SK-N-SH (cell line): ENCODE data around the gene BMP2K. TPM values are rescaled to one million over a fixed set of nuclear protein-coding genes. Genes with fewer than 3 reads are reported as not detected.

ENCODE experiments used
- CTCF ChIA-PET: fragments of 300-600, 350-600 bp; formaldehyde crosslinking; extraction: SDS; loops from one replicate; lab custom pipeline; 2021; lab: Yijun Ruan, JAX
- POLR2A ChIA-PET: fragments of 350-600 bp; sonication (Branson Sonifier 250); formaldehyde crosslinking; extraction: SDS; loops from one replicate; lab custom pipeline; 2020; ENCODE audit warnings: antibody characterized with exemption, inconsistent platforms; lab: Yijun Ruan, JAX
- DNase-seq: peaks from one replicate; pipeline ENCODE4 v3.0.0; 2012
- H2AFZ ChIP-seq: fragments of 200-600 bp; sonication (generic); 2 replicates; pipeline ENCODE4 v1.8.1; 2016; ENCODE audit warnings: antibody characterized with exemption, mild to moderate bottlenecking, low read depth
- H3F3A ChIP-seq: fragments of 200-600 bp; sonication (generic); replicated peaks from 2 replicates; pipeline ENCODE3; 2016; ENCODE audit warnings: antibody characterized with exemption, mild to moderate bottlenecking; ENCODE audit not compliant: insufficient read depth
- H3K27ac ChIP-seq, 2 experiments: fragments of 200-500 bp in 1 of 2; fragments of 200-600 bp in 1 of 2; sonication (Bioruptor generic) in 1 of 2; sonication (generic), shearing (Covaris generic) in 1 of 2; 2 replicates each; pipeline versions ENCODE4 v1.5.1 to v1.6.1; 2014 to 2016; ENCODE audit warnings: low read depth in 2 of 2, inconsistent platforms in 1 of 2, low read length in 1 of 2, mild to moderate bottlenecking in 1 of 2, mixed read lengths in 1 of 2
- H3K27me3 ChIP-seq: fragments of 200-600 bp; sonication (generic), shearing (Covaris generic); 2 replicates; pipeline ENCODE4 v1.6.1; 2016; ENCODE audit warnings: mixed run types; ENCODE audit not compliant: insufficient read depth
- H3K36me3 ChIP-seq, 2 experiments: fragments of 200-500 bp in 1 of 2; fragments of 200-600 bp in 1 of 2; sonication (Bioruptor generic) in 1 of 2; sonication (generic) in 1 of 2; replicated peaks in 1 of 2; 2 replicates each; pipeline versions ENCODE3 to v1.5.1; 2014 to 2016; ENCODE audit warnings: low read length in 1 of 2, mild to moderate bottlenecking in 1 of 2; ENCODE audit not compliant: insufficient read depth in 2 of 2, control insufficient read depth in 1 of 2
- H3K4me1 ChIP-seq, 2 experiments: fragments of 200-500 bp in 1 of 2; fragments of 200-600 bp in 1 of 2; sonication (Bioruptor generic) in 1 of 2; sonication (generic), shearing (Covaris generic) in 1 of 2; 2 replicates each; pipeline versions ENCODE4 v1.5.1 to v1.6.1; 2014 to 2016; ENCODE audit warnings: low read depth in 1 of 2, low read length in 1 of 2, mixed run types in 1 of 2; ENCODE audit not compliant: insufficient read depth in 2 of 2, control insufficient read depth in 1 of 2
- H3K4me2 ChIP-seq: fragments of 200-600 bp; sonication (generic), shearing (Covaris generic); 2 replicates; pipeline ENCODE4 v1.6.1; 2017; ENCODE audit warnings: mixed run types
- H3K4me3 ChIP-seq, 2 experiments: fragments of 200-500 bp in 1 of 2; fragments of 200-600 bp in 1 of 2; sonication (Bioruptor generic) in 1 of 2; sonication (generic), shearing (Covaris generic) in 1 of 2; 2 replicates each; pipeline versions ENCODE4 v1.5.1 to v1.8.1; 2014 to 2016; ENCODE audit warnings: low read depth in 2 of 2, inconsistent platforms in 1 of 2, low read length in 1 of 2, mild to moderate bottlenecking in 1 of 2, mixed read lengths in 1 of 2, moderate library complexity in 1 of 2
- H3K79me2 ChIP-seq: fragments of 200-600 bp; sonication (generic); 2 replicates; pipeline ENCODE4 v1.8.1; 2017; ENCODE audit warnings: mild to moderate bottlenecking; ENCODE audit not compliant: insufficient read depth
- H3K9ac ChIP-seq: fragments of 200-600 bp; sonication (generic); 2 replicates; pipeline ENCODE4 v1.6.1; 2017; ENCODE audit warnings: mixed run types
- H3K9me2 ChIP-seq: fragments of 200-600 bp; sonication (generic); 2 replicates; pipeline ENCODE4 v1.6.1; 2017; ENCODE audit warnings: mixed run types
- H3K9me3 ChIP-seq: fragments of 200-600 bp; sonication (generic); 2 replicates; pipeline ENCODE4 v1.6.1; 2017; ENCODE audit warnings: mixed run types, mild to moderate bottlenecking, moderate library complexity
- H4K20me1 ChIP-seq: fragments of 200-600 bp; sonication (generic); 2 replicates; pipeline ENCODE4 v1.6.1; 2017; ENCODE audit warnings: mild to moderate bottlenecking, mixed run types; ENCODE audit not compliant: insufficient read depth
- CHD2 ChIP-seq: fragments of 150-350 bp; IDR thresholded peaks from 2 replicates; pipeline ENCODE4 v1.6.1; 2018; ENCODE audit warnings: low read length; ENCODE audit not compliant: partially characterized antibody
- EZH2phosphoT487 ChIP-seq: fragments of 200-600 bp; sonication (generic); IDR thresholded peaks from 2 replicates; pipeline ENCODE4 v1.6.1; 2017; ENCODE audit warnings: low read depth, mixed run types, mild to moderate bottlenecking, antibody characterized with exemption, moderate library complexity, borderline replicate concordance
- FOSL2 ChIP-seq: IDR thresholded peaks from 2 replicates; pipeline ENCODE4 v1.4.0; 2012; ENCODE audit warnings: low read depth, mild to moderate bottlenecking, moderate library complexity, borderline replicate concordance
- FOXJ3 ChIP-seq: sonication (generic); formaldehyde crosslinking; IDR thresholded peaks from 2 replicates; pipeline ENCODE4 v1.5.1; 2020; ENCODE audit warnings: mild to moderate bottlenecking, missing genetic modification reagents
- FOXM1 ChIP-seq: IDR thresholded peaks from 2 replicates; pipeline ENCODE4 v1.4.0; 2012; ENCODE audit warnings: low read depth, mild to moderate bottlenecking
- JUND ChIP-seq: IDR thresholded peaks from 2 replicates; pipeline ENCODE4 v1.4.0; 2012
- NRF1 ChIP-seq: IDR thresholded peaks from 2 replicates; pipeline ENCODE4 v1.6.1; 2012; ENCODE audit warnings: low read depth, mild to moderate bottlenecking, low read length
- POLR2AphosphoS5 ChIP-seq: IDR thresholded peaks from 2 replicates; pipeline ENCODE4 v1.6.1; 2012; ENCODE audit warnings: low read depth, low read length
- RAD21 ChIP-seq: IDR thresholded peaks from 2 replicates; pipeline ENCODE4 v1.6.1; 2012; ENCODE audit warnings: mild to moderate bottlenecking, low read length
- RCOR1 ChIP-seq: fragments of 150-350 bp; IDR thresholded peaks from 2 replicates; pipeline ENCODE4 v1.6.1; 2017; ENCODE audit warnings: antibody characterized with exemption, low read length
- RFX5 ChIP-seq: IDR thresholded peaks from 2 replicates; pipeline ENCODE4 v1.6.1; 2012; ENCODE audit warnings: mild to moderate bottlenecking, improper control_type of control experiment, low read length
- RXRA ChIP-seq: IDR thresholded peaks from 2 replicates; pipeline ENCODE4 v1.4.0; 2012; ENCODE audit warnings: low read depth, mild to moderate bottlenecking, borderline replicate concordance
- SIN3A ChIP-seq: IDR thresholded peaks from 2 replicates; pipeline ENCODE4 v1.6.1; 2012; ENCODE audit warnings: low read depth, mild to moderate bottlenecking, low read length, moderate library complexity, borderline replicate concordance
- TEAD4 ChIP-seq: IDR thresholded peaks from 2 replicates; pipeline ENCODE4 v1.4.0; 2012; ENCODE audit warnings: mild to moderate bottlenecking, borderline replicate concordance; ENCODE audit not compliant: insufficient read depth
- WGBS: methylation state at CpG from one replicate; pipeline ENCODE4 v1.1.6; 2017; ENCODE audit warnings: low lambda C conversion rate; 5-methylcytosine and 5-hydroxymethylcytosine counted together
- polyA plus RNA-seq, 3 experiments: library from polyadenylated mRNA; depleted of rRNA; stranded (reverse); fragments of >200 nt; gene quantifications; 2 replicates each; pipeline ENCODE4 v1.2.3, GENCODE V29; 2012
- TF ChIP-seq, protein P1 (sequence below): IDR thresholded peaks from 2 replicates; pipeline ENCODE4; 2012
- TF ChIP-seq, protein P2 (sequence below): fragments of 200-600 bp; sonication (generic); IDR thresholded peaks from 2 replicates; pipeline ENCODE4 v1.6.1; 2017; ENCODE audit warnings: antibody characterized with exemption, mild to moderate bottlenecking, moderate library complexity
- TF ChIP-seq, protein P3 (sequence below): IDR thresholded peaks from 2 replicates; pipeline ENCODE4 v1.4.0; 2012; ENCODE audit warnings: low read depth, borderline replicate concordance
- TF ChIP-seq, protein P4 (sequence below): IDR thresholded peaks from 2 replicates; pipeline ENCODE4 v1.4.0; 2012; ENCODE audit warnings: low read depth
- TF ChIP-seq, protein P5 (sequence below): IDR thresholded peaks from 2 replicates; pipeline ENCODE4 v1.6.1; 2012; ENCODE audit warnings: mild to moderate bottlenecking, low read depth, low read length, moderate library complexity
- TF ChIP-seq, protein P6 (sequence below): fragments of 150-350 bp; IDR thresholded peaks from 2 replicates; pipeline ENCODE4 v1.6.1; 2017; ENCODE audit warnings: antibody characterized with exemption, low read length, low read depth, borderline replicate concordance

BMP2K gene
- polyA plus RNA-seq, 1 of the 3 experiments (the other 2 are of a cell fraction), result 7.2 TPM

DNA sequence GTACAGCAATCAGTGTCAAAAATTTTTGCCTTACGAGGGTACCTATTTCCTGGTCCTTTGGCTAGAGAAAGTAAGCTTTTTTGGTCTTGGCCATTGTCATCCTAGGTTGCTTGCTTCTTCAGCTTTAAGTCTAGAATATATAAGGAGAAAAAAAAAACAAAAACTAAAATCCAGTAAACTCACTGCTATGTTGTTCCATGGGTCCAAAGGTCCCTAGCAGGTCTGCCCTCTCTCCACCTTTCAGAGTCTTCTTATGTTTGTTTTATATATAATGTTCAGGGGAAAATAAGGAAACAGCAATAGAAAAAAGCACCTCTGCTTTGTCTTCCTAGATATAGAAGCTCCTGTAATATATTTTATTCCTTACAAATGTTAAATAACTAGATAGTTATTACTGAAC is 18.1 kb upstream of the BMP2K start:
- Histone ChIP-seq H3F3A (no peaks in the 10 kb centered on the region), H3K9ac (no peak overlapping the region), H3K4me2 (no peak overlapping the region), H3K4me3 (no peak overlapping the region), H2AFZ (no peak overlapping the region), H3K27me3 (no peaks in the 10 kb centered on the region), H3K27ac (no peak overlapping the region), H3K9me3 (no peaks in the 10 kb centered on the region), H3K36me3 (no peaks in the 10 kb centered on the region), H3K79me2 (no peaks in the 10 kb centered on the region), H4K20me1 (no peaks in the 10 kb centered on the region), H3K9me2 (no peaks in the 10 kb centered on the region), H3K4me1 (no peaks in the 10 kb centered on the region)
- DNase-seq, result no peak
- TF ChIP-seq, protein P1, sequence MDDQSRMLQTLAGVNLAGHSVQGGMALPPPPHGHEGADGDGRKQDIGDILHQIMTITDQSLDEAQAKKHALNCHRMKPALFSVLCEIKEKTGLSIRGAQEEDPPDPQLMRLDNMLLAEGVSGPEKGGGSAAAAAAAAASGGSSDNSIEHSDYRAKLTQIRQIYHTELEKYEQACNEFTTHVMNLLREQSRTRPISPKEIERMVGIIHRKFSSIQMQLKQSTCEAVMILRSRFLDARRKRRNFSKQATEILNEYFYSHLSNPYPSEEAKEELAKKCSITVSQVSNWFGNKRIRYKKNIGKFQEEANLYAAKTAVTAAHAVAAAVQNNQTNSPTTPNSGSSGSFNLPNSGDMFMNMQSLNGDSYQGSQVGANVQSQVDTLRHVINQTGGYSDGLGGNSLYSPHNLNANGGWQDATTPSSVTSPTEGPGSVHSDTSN, result no peak
- no peak for TF ChIP-seq RAD21
- no peak for TF ChIP-seq TEAD4
- TF ChIP-seq, protein P2, sequence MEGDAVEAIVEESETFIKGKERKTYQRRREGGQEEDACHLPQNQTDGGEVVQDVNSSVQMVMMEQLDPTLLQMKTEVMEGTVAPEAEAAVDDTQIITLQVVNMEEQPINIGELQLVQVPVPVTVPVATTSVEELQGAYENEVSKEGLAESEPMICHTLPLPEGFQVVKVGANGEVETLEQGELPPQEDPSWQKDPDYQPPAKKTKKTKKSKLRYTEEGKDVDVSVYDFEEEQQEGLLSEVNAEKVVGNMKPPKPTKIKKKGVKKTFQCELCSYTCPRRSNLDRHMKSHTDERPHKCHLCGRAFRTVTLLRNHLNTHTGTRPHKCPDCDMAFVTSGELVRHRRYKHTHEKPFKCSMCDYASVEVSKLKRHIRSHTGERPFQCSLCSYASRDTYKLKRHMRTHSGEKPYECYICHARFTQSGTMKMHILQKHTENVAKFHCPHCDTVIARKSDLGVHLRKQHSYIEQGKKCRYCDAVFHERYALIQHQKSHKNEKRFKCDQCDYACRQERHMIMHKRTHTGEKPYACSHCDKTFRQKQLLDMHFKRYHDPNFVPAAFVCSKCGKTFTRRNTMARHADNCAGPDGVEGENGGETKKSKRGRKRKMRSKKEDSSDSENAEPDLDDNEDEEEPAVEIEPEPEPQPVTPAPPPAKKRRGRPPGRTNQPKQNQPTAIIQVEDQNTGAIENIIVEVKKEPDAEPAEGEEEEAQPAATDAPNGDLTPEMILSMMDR, result no peak
- TF ChIP-seq SIN3A, result no peak
- TF ChIP-seq JUND, result no peak
- TF ChIP-seq, protein P3, sequence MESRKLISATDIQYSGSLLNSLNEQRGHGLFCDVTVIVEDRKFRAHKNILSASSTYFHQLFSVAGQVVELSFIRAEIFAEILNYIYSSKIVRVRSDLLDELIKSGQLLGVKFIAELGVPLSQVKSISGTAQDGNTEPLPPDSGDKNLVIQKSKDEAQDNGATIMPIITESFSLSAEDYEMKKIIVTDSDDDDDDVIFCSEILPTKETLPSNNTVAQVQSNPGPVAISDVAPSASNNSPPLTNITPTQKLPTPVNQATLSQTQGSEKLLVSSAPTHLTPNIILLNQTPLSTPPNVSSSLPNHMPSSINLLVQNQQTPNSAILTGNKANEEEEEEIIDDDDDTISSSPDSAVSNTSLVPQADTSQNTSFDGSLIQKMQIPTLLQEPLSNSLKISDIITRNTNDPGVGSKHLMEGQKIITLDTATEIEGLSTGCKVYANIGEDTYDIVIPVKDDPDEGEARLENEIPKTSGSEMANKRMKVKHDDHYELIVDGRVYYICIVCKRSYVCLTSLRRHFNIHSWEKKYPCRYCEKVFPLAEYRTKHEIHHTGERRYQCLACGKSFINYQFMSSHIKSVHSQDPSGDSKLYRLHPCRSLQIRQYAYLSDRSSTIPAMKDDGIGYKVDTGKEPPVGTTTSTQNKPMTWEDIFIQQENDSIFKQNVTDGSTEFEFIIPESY, result no peak
- TF ChIP-seq NRF1, result no peak
- no peak for TF ChIP-seq RFX5
- TF ChIP-seq FOXM1, result no peak
- TF ChIP-seq, protein P4, sequence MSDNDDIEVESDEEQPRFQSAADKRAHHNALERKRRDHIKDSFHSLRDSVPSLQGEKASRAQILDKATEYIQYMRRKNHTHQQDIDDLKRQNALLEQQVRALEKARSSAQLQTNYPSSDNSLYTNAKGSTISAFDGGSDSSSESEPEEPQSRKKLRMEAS, result no peak
- TF ChIP-seq FOSL2, result no peak
- TF ChIP-seq, protein P5, sequence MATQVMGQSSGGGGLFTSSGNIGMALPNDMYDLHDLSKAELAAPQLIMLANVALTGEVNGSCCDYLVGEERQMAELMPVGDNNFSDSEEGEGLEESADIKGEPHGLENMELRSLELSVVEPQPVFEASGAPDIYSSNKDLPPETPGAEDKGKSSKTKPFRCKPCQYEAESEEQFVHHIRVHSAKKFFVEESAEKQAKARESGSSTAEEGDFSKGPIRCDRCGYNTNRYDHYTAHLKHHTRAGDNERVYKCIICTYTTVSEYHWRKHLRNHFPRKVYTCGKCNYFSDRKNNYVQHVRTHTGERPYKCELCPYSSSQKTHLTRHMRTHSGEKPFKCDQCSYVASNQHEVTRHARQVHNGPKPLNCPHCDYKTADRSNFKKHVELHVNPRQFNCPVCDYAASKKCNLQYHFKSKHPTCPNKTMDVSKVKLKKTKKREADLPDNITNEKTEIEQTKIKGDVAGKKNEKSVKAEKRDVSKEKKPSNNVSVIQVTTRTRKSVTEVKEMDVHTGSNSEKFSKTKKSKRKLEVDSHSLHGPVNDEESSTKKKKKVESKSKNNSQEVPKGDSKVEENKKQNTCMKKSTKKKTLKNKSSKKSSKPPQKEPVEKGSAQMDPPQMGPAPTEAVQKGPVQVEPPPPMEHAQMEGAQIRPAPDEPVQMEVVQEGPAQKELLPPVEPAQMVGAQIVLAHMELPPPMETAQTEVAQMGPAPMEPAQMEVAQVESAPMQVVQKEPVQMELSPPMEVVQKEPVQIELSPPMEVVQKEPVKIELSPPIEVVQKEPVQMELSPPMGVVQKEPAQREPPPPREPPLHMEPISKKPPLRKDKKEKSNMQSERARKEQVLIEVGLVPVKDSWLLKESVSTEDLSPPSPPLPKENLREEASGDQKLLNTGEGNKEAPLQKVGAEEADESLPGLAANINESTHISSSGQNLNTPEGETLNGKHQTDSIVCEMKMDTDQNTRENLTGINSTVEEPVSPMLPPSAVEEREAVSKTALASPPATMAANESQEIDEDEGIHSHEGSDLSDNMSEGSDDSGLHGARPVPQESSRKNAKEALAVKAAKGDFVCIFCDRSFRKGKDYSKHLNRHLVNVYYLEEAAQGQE, result no peak
- TF ChIP-seq RXRA, result no peak
- no peak for TF ChIP-seq RCOR1
- no peak for TF ChIP-seq FOXJ3 (CRISPR knock-in tag)
- no peak for TF ChIP-seq POLR2AphosphoS5
- no peak for TF ChIP-seq CHD2
- TF ChIP-seq, protein P6, sequence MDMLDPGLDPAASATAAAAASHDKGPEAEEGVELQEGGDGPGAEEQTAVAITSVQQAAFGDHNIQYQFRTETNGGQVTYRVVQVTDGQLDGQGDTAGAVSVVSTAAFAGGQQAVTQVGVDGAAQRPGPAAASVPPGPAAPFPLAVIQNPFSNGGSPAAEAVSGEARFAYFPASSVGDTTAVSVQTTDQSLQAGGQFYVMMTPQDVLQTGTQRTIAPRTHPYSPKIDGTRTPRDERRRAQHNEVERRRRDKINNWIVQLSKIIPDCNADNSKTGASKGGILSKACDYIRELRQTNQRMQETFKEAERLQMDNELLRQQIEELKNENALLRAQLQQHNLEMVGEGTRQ, result no peak
- no peak for TF ChIP-seq EZH2phosphoT487
- POLR2A ChIA-PET, result no interaction called here
- WGBS, result 75% methylated on average over 1 of the region's 1 CpG
- CTCF ChIA-PET, result no interaction called here
